ENCODE measurements around the gene IQSEC1. TPM values are rescaled to one million over a fixed set of nuclear protein-coding genes. Genes with fewer than 3 reads are reported as not detected.

Gene IQSEC1
- total RNA-seq, 1 experiment from 2014 or later, result 13.0 TPM

DNA sequence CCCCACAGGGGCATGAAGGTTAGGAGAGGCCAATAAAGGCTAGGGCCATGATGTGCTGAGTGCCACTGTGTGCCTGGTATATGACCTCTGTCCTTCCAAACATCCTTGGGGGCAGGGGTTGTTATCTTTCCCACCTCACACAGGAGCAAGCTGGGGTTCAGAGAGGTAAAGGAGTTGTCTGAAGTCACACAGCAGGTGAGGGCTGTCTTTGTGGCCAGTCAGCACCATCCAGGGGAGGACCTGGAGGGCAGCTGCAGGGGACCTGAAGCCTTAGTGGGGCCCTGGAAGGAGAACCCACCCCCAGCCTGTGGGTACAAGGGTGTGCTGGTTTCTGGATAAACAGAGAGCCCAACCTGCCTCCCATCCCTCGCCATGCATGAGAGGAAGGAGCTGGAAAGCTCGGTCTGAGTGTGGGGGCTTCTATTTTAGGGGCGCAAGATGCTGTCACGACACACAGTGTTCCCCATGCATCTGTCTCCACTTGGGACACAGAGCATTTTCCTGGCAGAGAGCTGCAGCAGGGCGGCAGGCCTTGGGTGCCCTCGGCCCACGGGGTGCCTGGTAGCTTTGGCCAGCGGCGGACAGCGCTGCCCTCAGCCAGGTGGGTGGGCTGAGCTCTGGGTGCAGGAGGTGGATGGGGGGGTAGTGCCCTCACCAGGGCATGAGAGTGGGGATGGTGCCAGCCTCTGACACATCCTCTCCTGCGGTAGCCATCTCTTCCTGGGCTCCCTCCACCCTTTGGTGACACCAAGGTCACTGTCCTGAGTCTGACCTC is 14.7 kb downstream of the IQSEC1 start:
- POLR2A ChIA-PET (ENCODE audit: low non-redundant PET), result interaction anchor here (0.6 kb wide), 1 partner anchor 1679 kb away, joined by 4 read pairs; no protein-coding TSS in a partner anchor
- Histone ChIP-seq H3K27me3 (replicated peaks; ENCODE audit: insufficient read depth, low read depth, low read length, poor library complexity) (no peaks in the 10 kb centered on the region), H3K9me3 (ENCODE audit: low read depth, low read length, poor library complexity, severe bottlenecking) (no peaks in the 10 kb centered on the region), H3K4me1 (ENCODE audit: insufficient read depth, low read length, poor library complexity, severe bottlenecking) (no peaks in the 10 kb centered on the region), H3K36me3 (ENCODE audit: insufficient read depth, low read length, poor library complexity, severe bottlenecking) (no peaks in the 10 kb centered on the region), H3K4me3 (ENCODE audit: low read depth, low read length, poor library complexity, severe bottlenecking) (no peak overlapping the region), H3K27ac (ENCODE audit: low read depth, low read length, poor library complexity, severe bottlenecking) (no peak overlapping the region)
- DNase-seq (ENCODE audit: low spot score), result no peak
- CTCF ChIA-PET, result no interaction called here
- intact Hi-C loops (cut with micrococcal nuclease; ENCODE audit: unreplicated experiment), result no loop called here
- BruUV-seq (replicated peaks), result no TSS peak
- no peak for TF ChIP-seq EZH2 (IDR thresholded peaks at IDR 0.05; ENCODE audit: borderline replicate concordance, low read depth, low read length, poor library complexity, severe bottlenecking)
- TF ChIP-seq, protein P1, sequence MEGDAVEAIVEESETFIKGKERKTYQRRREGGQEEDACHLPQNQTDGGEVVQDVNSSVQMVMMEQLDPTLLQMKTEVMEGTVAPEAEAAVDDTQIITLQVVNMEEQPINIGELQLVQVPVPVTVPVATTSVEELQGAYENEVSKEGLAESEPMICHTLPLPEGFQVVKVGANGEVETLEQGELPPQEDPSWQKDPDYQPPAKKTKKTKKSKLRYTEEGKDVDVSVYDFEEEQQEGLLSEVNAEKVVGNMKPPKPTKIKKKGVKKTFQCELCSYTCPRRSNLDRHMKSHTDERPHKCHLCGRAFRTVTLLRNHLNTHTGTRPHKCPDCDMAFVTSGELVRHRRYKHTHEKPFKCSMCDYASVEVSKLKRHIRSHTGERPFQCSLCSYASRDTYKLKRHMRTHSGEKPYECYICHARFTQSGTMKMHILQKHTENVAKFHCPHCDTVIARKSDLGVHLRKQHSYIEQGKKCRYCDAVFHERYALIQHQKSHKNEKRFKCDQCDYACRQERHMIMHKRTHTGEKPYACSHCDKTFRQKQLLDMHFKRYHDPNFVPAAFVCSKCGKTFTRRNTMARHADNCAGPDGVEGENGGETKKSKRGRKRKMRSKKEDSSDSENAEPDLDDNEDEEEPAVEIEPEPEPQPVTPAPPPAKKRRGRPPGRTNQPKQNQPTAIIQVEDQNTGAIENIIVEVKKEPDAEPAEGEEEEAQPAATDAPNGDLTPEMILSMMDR (conservative IDR thresholded peaks at IDR 0.05; ENCODE audit: low read depth, low read length), result no peak

DNA sequence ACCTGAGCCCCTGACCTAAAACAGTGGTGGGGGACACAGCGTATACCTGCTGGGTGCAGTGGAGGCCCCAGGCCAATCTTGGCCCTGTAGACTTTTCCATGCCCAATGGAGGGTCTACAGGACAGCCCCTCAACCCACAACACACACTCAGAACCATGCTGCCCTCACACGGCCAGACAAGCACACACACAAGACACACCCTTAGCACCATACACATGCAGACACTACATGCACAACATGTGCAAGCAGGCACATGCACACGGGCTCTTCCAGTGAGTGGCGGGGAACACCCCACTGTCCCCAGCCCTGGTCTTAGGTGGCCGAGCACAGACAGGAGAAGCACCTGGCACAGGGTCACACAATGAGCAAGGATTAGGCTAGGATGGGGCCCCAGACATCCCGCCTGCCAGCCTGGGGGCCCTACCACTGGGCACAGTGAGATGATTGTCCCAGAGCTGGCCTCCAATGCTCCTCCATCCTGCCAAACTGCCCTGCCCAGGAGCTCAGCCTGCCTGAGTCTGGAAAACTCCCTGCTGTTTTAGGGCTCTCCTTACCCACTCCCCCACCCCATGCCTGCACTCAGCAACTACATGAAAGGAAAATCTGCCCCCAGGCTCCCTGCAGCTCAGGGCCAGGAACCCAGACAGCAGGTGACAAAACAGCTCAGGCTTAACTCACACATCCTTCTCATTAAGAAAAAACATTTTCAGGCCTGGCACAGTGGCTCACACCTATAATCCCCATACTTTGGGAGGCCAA is 15.8 kb downstream of the IQSEC1 start:
- ChIA-PET POLR2A (ENCODE audit: low non-redundant PET) (no interaction called here), CTCF (no interaction called here)
- DNase-seq (ENCODE audit: low spot score), result no peak
- Histone ChIP-seq H3K27me3 (replicated peaks; ENCODE audit: insufficient read depth, low read depth, low read length, poor library complexity) (no peaks in the 10 kb centered on the region), H3K4me3 (ENCODE audit: low read depth, low read length, poor library complexity, severe bottlenecking) (no peak overlapping the region), H3K4me1 (ENCODE audit: insufficient read depth, low read length, poor library complexity, severe bottlenecking) (no peaks in the 10 kb centered on the region), H3K9me3 (ENCODE audit: low read depth, low read length, poor library complexity, severe bottlenecking) (no peaks in the 10 kb centered on the region), H3K36me3 (ENCODE audit: insufficient read depth, low read length, poor library complexity, severe bottlenecking) (no peaks in the 10 kb centered on the region), H3K27ac (ENCODE audit: low read depth, low read length, poor library complexity, severe bottlenecking) (no peak overlapping the region)
- no TSS peak for BruUV-seq (replicated peaks)
- TF ChIP-seq, protein P1 (conservative IDR thresholded peaks at IDR 0.05; ENCODE audit: low read depth, low read length), result no peak
- TF ChIP-seq EZH2 (IDR thresholded peaks at IDR 0.05; ENCODE audit: borderline replicate concordance, low read depth, low read length, poor library complexity, severe bottlenecking), result no peak
- intact Hi-C loops (cut with micrococcal nuclease; ENCODE audit: unreplicated experiment), result no loop called here

DNA sequence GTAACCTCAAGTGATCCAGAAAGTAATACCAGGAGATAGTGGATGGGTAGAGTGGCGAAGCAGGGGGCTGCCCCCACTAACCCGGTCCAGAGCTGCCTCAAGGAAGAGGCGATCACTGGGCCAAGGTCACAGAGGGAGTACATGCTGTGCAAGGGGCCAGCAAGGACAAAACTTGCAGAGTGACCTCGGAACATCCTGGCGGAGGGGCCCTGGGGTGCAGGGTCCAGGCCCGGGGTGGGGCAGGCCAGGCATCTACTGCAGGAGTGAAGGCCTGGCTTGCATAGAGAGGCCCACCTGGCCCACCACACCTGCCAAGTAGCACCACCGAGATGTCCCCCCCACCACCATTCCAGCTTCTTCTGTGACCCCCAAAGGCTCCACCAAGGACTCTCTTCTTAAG is 17.6 kb downstream of the IQSEC1 start:
- no peak overlapping the region for H3K4me3 ChIP-seq (ENCODE audit: low read depth, low read length, poor library complexity, severe bottlenecking)
- no TSS peak for BruUV-seq (replicated peaks)
- CTCF ChIA-PET, result no interaction called here
- H3K27me3 ChIP-seq (replicated peaks; ENCODE audit: insufficient read depth, low read depth, low read length, poor library complexity), result no peaks in the 10 kb centered on the region
- POLR2A ChIA-PET (ENCODE audit: low non-redundant PET), result no interaction called here
- H3K36me3 ChIP-seq (ENCODE audit: insufficient read depth, low read length, poor library complexity, severe bottlenecking), result no peaks in the 10 kb centered on the region
- TF ChIP-seq, protein P1 (conservative IDR thresholded peaks at IDR 0.05; ENCODE audit: low read depth, low read length), result no peak
- no peak for TF ChIP-seq EZH2 (IDR thresholded peaks at IDR 0.05; ENCODE audit: borderline replicate concordance, low read depth, low read length, poor library complexity, severe bottlenecking)
- H3K9me3 ChIP-seq (ENCODE audit: low read depth, low read length, poor library complexity, severe bottlenecking), result no peaks in the 10 kb centered on the region
- intact Hi-C loops (cut with micrococcal nuclease; ENCODE audit: unreplicated experiment), result no loop called here
- no peak overlapping the region for H3K27ac ChIP-seq (ENCODE audit: low read depth, low read length, poor library complexity, severe bottlenecking)
- no peaks in the 10 kb centered on the region for H3K4me1 ChIP-seq (ENCODE audit: insufficient read depth, low read length, poor library complexity, severe bottlenecking)
- DNase-seq (ENCODE audit: low spot score), result no peak

Data from A673 (cell line).